ENCODE data around the gene S100A5.
"Not testable (repeated sequence)": the region's sequence is repeated elsewhere in the genome, so short reads cannot be mapped to it uniquely, and the experiment has no call there.

S100A5 gene

DNA sequence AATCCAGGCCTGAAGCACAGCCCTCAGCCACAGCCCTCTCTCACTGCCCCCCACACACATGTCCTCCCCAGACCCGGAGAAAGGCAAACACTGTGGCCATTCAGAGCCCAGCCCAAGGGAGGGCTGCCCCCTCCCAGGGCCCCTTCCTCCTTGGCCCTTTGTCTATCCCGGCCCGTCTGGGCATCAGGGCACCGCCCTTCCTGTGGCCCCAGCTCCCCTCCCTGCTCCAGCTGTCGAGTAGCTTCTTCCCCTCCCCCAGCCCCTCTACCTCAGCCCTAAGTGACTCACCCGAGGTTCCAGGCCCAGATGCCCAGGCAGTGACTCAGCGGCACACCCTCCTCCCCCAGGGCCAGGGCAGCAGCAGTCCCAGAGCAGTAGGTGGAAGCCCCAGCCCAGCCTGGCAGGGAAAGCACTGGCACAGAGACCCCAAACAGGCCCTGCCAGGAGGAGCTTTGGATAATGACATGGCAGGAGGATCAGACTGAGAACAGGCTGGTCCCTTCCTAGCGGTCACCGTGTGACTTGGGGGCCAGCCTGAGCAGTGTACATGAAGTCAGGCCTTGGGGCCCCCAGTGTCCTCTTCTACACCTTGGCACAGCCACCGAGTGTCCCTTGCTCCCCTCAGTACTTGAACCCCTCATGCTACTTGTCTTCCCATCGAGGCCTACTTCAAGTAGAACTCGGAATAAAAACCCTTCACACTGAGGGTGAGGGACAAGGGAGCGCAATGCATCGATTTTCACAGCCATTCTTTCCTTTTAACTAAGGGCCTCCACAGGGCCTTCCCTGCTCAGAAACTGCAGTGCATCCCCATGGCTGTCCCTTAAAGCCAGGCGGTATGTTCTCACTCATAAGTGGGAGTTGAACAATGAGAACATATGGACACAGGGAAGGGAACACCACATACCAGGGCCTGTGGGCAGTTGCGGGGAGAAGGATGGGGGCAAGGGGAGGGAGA, 26.0 kb upstream of the S100A5 start:
- DNase-seq: peak; percentile 91

DNA sequence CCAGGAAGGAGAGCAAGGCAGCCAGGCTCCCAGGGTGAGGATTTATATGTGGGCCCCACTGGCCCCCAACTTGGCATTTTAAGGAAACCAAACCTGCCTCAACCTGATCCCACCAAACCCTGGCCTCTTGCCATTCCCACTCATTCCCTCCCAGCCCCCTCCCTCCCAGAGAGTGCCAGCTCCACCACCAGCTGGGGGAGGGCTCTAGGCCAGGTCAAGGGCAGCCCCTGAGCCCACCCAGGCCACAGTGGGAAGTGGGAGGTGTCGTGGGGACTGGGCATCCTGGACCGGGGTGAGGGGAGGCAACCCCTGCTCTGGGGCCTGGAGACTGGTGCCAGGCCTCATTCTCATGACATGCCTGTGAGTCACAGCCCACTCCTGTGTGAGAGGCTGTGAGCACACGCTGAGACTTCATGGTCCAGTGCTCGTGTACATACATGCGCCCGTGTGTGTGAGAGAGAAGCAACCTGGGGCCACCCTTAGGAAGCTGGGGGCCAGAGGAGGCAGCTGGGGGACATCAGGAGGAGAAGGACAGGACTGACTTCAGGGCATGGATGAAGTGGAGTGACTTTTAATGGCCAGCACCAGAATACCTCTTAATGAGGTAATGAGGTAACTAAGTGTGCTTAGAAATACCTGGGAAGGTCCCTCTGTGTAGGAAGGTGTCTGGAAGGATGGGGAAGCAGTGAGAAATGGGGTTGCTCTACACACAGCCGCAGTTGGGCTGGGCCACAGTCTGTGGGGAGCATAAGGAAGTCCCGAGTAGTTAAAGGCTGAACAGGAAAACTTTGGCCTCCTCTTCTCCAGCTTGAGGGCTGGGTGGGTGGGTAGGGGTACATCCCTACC, 25.0 kb upstream of the S100A5 start, which contains the start of gene S100A2:
S100A2 (minus strand) TSS at position 316 of the 846 bp plus-strand sequence. CDS start 1,967 bp downstream, outside the sequence.
- peak; percentile 77 for DNase-seq

DNA sequence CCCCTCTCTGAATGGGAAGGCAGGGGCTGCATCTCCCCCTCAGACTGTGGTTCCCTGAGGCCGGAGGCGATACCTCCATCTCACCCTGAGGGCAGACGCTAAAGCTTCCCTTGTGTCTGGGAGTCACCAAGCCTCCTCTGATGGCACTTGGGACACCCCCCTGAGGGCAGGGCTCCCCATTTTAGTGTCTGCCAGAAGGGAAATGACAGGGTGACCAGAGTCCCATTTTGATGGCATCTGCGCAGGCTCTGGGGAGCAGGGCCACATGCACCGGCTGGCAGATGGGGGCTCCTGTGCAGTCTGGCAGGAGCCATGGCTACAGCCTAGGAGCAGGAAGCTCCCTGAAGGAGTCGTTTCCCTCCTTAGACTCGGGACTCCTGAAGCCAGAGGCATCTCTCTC, 23.3 kb upstream of the S100A5 start:
- DNase-seq: no peak

DNA sequence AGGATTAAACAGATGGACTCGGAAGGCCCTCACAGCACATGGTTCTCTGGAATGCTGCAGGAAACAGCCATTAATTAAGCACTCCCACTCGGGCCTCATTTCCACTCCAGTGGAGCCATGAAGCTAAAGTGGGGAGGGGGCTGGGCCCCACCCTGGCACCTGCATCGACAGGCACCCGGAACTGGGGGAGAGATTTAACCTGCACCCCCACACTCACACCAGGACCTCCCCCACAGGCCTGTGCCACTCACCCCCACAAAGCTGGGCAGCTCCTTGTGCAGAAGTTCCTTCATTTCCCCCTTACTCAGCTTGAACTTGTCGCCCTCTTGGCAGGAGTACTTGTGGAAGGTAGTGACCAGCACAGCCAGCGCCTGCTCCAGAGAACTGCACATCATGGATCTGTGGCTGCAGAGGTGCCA, 22.8 kb upstream of the S100A5 start:
- no peak for DNase-seq

DNA sequence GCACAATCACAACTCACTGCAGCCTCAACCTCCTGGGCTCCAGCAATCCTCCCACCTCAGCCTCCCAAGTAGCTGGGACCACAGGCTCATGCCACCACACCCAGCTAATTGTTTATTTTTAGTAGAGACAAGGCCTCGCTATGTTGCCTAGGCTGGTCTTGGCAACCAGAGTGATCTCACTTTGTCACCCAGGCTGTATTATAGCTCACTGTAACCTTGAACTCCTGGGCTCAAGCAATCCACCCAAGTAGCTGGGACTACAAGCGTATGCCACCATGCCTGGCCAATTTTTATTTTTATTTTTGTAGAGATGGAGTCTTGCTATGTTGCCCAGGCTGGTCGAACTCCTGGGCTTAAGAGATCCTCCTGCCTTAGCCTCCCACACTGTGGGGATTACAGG, 21.3 kb upstream of the S100A5 start:
- not testable (repeated sequence) for DNase-seq

DNA sequence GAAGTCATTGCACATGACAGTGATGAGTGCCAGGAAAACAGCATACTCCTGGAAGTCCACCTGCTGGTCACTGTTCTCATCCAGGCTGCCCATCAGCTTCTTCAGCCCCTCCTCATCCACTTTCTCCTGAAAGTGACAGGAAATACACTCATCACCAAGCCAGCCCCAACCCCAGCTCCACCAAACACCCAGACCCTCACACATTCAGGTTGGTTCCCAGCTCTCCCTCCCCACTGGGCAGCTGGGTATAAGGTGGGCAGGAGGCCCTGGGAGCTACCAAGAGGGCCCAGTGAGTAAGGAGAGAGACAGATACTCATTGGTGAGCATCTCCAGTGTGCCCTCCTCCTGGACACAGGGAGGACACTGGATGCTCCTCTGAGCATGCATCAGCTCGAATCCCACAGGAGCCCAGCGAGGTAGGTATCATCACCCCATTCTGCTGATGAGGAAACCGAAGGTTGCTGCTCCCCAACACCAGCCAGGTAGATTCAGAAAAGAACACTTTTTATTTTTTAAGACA, 20.8 kb upstream of the S100A5 start:
- no peak for DNase-seq

DNA sequence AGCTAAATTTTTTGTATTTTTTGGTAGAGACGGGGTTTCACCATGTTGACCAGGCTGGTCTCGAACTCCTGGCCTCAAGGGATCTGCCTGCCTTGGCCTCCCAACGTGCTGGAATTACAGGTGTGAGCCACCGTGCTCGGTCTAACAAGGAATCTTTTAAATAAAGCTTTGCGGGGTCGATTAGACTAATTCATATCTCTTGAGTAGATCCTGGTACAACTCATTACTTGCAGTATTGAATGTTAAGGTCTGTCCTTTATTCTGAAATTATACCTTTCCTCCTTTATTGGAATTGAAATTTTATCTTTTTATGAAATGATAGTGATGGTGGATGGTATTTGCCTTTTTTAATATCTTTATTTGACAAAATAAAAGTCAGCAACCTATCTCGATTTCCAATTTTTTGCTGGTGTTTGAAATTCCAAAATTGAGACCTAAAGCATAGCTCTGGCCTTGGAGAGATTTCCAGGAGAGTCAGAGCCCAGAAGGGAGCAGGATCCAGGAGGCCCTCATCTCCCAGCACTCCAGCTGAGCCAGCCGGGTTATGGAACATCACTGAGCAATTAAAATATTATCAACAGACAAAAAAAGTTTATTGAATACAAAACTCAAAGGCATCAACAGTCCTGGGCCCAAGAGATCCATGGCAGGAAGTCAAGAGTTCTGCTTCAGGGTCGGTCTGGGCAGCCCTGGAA, 20.2 kb upstream of the S100A5 start:
- no peak for DNase-seq

DNA sequence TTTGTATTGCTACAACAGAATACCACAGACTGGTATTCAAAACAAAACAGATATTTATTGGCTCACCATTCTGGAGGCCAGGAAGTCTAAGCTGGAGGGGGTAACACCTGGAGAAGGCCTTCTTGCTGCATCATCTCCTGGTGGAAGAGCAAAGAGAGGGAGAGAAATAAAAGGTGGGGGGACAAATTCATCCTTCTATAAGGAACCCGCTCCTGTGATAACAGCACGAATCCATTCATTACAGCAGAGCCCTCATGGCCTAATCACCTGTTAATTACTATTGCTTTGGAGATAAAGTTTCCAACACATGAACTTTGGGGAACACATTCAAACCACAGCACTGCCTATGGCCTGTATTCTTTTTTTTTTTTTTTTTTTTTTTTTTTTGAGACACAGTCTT, 19.5 kb upstream of the S100A5 start:
- DNase-seq: no peak

DNA sequence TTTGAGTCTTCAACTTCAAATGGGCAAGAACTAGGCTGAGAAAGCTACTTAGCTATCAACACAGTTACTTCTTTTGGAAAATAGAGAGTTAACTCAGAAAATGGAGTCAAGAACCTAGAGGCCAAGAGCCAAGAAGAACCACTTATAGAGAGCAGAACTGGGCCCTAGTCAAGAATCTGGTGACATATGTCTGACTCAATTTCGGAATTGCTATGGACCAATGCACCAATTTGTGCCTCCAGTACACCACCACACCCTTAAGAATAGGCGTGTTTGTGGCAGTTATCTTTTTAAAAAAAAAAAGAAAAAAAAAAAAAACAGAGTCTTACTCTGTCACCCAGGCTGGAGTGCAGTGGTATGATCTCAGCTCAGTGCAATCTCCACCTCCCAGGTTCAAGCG, 17.1 kb upstream of the S100A5 start:
- no peak for DNase-seq

DNA sequence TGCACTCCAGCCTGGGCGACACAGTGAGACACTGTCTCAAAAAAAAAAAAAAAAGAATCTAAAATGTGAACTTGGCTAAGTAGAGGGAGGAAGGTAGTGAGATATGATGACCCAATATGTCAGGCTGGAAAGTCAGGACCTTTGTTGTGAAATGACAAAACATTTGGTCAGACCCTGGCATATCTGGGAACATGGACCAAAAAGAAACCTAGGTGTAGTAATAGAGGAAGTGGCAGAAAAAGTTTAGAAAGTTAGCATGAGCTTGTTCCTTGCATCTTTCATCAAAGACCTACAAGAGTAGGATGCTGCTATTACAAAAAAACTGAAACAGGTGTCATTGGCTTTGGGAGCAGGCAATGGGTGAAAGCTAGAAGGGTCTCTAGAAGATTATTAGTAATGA, 15.6 kb upstream of the S100A5 start:
- no peak for DNase-seq

DNA sequence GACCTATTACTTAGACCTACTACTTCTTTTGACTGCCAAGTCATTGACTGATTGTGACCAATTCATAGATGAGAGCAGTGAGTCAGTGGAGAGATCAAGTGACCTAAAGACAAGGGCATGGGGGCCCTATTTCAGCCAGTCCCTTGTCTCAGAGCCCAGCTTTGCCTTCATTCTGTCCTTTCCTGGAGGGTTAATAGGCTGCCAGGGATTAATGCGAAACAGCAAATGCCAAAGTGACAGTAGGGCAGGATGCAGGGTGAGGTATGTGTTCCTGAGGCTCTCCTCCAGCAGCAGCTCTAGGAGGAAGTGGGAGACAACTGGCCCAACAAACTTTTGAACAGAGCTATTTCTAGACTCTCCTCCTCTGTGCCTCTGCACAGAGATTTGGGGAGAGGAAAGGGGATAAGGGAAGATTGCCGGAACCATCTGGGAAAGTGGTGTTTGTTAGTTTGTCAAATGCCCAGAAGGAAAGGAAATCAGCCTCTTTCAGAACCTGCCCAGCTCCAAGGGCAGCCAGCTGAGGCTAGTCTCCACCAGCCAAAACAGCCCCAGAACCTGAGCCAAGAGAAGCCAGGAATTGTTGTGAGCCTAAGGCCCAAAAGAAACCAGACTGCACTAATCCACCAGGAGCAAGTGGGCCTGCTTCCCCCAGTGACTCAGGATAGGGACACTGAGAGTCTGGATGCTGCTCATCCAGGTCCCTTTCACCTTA, 13.3 kb upstream of the S100A5 start:
- no peak for DNase-seq

DNA sequence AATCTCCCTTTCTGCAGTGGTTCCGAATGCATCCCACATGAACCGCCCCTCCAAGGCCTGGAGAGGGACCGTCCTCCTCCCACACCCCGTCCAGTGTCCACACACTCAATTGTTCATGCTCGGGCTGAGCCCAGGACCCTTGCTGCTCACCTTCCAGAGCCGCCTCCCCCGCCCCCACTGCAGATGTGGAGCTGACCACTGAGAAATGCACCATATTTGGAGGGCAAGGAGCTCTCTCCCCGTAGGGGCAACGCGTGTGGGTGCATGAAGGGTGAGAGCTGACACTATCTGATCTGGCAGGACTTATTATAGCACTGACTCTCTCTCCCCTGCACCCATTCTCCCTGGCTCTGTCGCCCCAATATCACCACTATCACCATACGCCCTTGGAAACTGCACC, 12.4 kb upstream of the S100A5 start:
- DNase-seq: no peak

DNA sequence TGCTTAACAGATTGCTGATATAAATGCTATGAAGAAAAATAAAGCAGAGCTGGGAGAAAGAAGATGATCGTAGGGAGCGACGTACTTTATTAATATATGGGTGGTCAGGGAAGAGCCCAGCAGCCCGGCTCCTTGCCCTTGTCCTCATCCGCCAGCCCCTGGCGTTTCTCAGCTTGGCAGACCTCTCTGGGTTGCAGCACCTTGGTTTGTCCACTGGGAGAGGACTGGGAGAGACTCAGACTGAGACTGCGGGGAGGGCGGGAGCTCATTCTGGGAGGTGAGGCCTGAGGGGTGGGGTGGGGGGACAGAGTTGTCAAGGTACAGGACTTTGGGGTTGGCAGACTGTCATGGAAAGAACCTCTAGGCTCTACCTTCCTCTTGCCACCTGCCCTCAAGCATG, 11.6 kb upstream of the S100A5 start:
- no peak for DNase-seq

DNA sequence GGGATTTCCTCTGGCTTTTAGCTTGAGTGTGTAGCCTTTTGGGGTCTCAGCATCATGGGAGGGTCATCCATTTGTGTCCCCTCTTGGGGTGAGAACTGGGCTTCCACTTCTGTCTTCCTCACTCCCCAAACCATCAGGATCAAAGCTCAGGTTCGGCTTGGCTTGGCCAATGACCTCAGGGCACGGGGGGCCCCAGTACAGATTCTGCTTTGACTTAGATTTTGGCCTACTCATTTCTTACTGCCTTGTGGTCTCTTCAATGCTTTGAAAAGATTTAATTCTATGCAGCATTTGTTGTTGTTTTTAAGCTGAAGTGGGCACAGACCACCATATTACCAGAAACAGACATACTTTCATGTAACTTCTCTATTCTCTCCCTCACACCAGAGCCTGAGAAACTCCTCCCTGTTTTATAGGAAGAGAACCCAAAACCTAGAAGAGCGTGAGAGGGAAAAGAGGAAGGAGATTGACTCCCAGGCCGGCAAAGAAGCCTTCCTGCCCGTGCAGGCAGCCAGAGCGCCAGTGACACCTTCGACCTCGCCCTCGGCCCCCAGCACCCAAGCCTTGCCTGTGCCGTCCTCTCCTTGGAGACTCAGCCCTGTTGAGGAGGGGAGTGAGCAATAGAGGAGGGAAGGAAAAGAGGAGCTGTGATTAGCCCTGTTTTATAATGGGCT, 10.2 kb upstream of the S100A5 start:
- DNase-seq: peak; percentile 34

DNA sequence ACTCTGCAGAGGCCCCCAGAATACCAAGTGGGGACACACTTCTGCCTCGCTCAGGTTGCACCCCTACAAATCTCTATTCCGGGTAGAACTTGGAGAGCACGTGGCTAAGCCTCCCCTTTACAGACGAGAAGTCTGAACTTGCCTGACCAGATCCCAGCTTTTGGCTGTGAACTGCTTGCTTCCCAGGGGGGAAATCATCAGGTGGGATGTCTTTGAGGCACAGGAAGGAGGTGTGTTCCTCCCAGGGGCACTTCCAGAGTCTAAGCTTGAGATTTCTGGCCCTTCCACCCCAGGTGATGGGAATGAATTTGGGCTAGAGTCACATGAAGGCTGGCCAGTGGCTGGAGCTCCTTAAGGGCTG, 9.6 kb upstream of the S100A5 start:
- no peak for DNase-seq

DNA sequence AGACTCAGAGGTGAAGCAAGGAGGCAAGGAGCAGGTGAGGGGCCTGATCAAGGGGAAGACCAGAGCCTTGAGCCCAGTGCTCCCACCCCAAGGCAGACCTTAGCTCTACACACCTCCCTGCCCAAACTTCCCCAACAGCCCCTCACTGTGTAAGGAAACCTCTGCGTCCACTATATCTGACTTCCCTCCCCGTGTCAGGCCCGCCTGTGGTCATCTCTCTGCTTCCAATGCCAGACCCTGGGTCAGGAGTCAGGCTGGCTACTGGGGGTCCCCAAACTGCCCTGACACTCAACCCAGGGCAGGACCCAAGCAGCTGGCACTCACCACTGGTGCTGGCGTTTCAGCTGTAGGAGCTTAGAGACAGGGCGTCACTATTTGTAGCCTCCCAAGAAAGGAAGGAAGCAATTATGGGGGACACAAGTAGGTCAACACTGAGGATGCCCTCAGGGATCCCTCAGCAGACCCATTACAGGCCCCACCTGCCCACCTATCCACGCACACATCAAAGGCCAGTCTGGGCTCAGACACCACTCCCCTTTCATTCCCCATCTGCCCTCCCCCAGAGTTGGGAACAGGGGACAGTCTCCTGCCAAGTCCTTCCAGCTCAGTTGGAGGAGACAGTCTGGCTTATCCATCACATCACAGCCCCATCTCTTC, 9.1 kb upstream of the S100A5 start:
- no peak for DNase-seq

DNA sequence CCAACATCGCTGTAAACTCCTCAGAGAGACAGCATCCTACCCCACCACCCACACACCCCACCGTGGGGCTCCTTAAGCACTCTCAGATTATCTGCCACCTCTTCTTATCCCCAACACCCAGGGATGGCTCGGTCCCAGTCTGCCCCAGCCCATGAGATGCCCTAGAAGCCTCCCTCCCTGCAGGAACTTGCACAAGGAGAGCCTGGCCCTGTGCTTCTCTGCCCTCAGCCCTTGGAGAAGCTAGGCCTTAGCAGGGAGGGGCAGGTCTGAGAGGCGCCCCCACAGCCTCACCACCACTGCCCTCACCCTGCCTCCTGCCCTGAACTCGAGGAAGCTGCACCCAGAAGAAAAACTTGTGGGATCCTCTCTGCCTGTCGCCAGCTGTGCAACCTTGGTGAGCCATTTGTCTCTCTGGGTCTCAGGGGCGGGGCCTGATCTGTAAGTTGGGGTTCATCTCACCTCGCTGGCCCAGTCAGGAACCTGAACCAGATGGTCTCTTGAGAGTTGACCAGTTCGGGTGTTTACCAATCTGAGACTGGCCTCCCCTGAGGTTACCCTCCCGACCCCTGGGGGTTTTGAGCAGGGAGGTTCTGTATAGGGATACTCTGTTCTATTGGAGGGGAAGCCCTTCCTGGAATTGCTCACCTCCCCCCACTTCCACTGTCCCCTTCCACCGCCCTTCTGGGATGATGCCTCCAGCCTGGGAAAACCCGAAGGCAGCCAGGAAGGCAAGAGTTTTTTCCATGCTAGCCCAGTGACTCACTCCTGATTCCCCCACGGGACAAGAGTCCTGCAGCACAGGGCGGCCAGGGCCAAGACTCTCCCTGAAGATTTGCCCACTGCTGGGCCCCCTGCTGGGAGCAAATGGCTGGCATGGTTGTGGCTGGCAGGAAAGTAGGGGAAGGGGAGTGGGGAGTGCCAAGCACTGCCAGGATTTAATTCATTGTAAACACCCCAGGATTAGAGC, 8.3 kb upstream of the S100A5 start, which contains the start of gene S100A3:
S100A3 (minus strand) TSS at position 537 of the 967 bp plus-strand sequence. CDS start 773 bp downstream, outside the sequence.
- DNase-seq: no peak

DNA sequence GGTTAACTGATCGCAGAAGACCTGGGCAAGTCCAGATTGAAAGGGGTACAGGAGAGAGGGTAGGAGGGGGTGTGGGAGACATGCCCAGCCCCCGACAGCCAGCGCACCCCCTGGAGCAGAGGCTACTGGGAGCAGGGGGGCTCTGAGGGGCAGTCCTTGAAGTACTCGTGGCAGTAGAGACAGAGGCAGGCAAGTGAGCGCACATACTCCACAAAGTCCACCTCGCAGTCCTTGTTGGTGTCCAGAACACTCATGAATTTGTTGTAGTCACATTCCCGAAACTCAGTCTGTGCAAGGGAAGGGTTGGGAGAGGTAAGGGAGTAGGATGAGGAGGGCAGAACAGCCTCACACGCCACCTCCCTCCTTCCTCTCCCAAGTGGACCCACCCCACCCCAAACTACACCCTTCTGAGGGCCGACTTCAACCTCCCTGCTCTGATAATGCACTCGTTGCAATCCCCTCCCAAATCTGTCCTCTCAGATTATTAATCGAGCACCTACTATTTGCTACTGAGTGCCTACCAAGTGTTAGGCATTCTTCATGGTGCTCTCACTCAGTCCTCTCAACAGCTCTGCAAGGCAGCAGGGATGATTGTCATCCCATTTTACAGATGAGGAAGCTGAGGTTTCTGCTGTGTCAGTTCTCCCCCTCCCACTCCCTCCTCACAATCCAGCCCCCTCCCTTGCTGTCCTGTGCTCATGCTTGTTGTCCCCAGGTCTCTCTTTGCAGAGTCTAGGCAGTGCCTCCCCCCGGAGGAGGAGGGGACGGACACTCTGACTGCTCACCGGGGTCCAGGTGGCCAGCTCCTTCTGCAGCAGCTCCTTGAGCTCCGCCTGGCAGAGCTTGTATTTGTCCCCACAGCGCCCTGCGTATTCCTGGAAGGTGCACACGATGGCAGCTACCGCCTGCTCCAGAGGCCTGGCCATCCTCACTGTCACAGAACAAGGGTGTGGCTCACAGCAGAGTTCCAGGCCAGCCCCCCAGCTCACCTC, 7.1 kb upstream of the S100A5 start:
- no peak for DNase-seq

Measured in CD4-positive, alpha-beta T cell treated with Interleukin-15 for 1 hour (primary cell).